ENCODE measurements around the gene NFX1. TPM values are rescaled to one million over a fixed set of nuclear protein-coding genes. Genes with fewer than 3 reads are reported as not detected.

NFX1 gene
- total RNA-seq, 3 donors from 2014 or later = 36.3 to 45.5 (median 38.3) TPM

- Histone ChIP-seq H3K36me3 (no peaks in the 10 kb centered on the region), H3K27ac (no peak overlapping the region), H3K4me3 (peak overlapping the region in 1 of 3 donors; percentile 1), H3K27me3 (no peaks in the 10 kb centered on the region), H3K9me3 (no peaks in the 10 kb centered on the region), H3K4me1 (no peaks in the 10 kb centered on the region)
- intact Hi-C loops (cut with DNase I; ENCODE audit: low total_unique reads) = no loop called here
- DNase-seq (ENCODE audit: low spot score in 2 of 2) = peak; percentile 65 to 70
- TF ChIP-seq POLR2AphosphoS5 (IDR thresholded peaks at IDR 0.05) (peak in 1 of 3 donors; percentile 18), POLR2A (IDR thresholded peaks at IDR 0.05) (no peak), CTCF (IDR thresholded peaks at IDR 0.05) (peak; percentile 60 to 86 (median 76))
These were observed 84.4 kb downstream of the NFX1 start for GRCh38 chr9:33374634-33375237.

GRCh38 chr9:33375238-33375840, 85.0 kb downstream of the NFX1 start:
- peak overlapping the region in 1 of 3 donors; percentile 1 for H3K4me3 ChIP-seq
- H3K27me3 ChIP-seq = no peaks in the 10 kb centered on the region
- H3K9me3 ChIP-seq = no peaks in the 10 kb centered on the region
- H3K27ac ChIP-seq = peak overlapping the region in 1 of 2 donors; percentile 66
- intact Hi-C loops (cut with DNase I; ENCODE audit: low total_unique reads) = no loop called here
- no peak for DNase-seq (ENCODE audit: low spot score in 2 of 2)
- peak in 1 of 3 donors; percentile 1 for TF ChIP-seq CTCF (IDR thresholded peaks at IDR 0.05)
- TF ChIP-seq POLR2A (IDR thresholded peaks at IDR 0.05) = no peak
- no peaks in the 10 kb centered on the region for H3K36me3 ChIP-seq
- H3K4me1 ChIP-seq = no peaks in the 10 kb centered on the region

GRCh38 chr9:33375841-33376321, 85.6 kb downstream of the NFX1 start:
- peak overlapping the region in 1 of 2 donors; percentile 66 for H3K27ac ChIP-seq
- no peak for TF ChIP-seq CTCF (IDR thresholded peaks at IDR 0.05)
- TF ChIP-seq POLR2AphosphoS5 (IDR thresholded peaks at IDR 0.05) = no peak
- TF ChIP-seq POLR2A (IDR thresholded peaks at IDR 0.05) = no peak

GRCh38 chr9:33377089-33377715, 86.9 kb downstream of the NFX1 start:
- Histone ChIP-seq H3K4me3 (no peak overlapping the region), H3K9me3 (no peaks in the 10 kb centered on the region), H3K27ac (no peak overlapping the region), H3K27me3 (no peaks in the 10 kb centered on the region), H3K4me1 (no peaks in the 10 kb centered on the region), H3K36me3 (no peaks in the 10 kb centered on the region)
- intact Hi-C loops (cut with DNase I; ENCODE audit: low total_unique reads) = no loop called here
- TF ChIP-seq POLR2AphosphoS5 (IDR thresholded peaks at IDR 0.05) (no peak), POLR2A (IDR thresholded peaks at IDR 0.05) (no peak), CTCF (IDR thresholded peaks at IDR 0.05) (no peak)
- no peak for DNase-seq (ENCODE audit: low spot score in 2 of 2)

More at GRCh38 chr9:33375841-33376321, 85.6 kb downstream of the NFX1 start:
- no peak for DNase-seq (ENCODE audit: low spot score in 2 of 2)
- no peaks in the 10 kb centered on the region for H3K9me3 ChIP-seq
- intact Hi-C loops (cut with DNase I; ENCODE audit: low total_unique reads) = no loop called here
- H3K27me3 ChIP-seq = no peaks in the 10 kb centered on the region
- no peaks in the 10 kb centered on the region for H3K4me1 ChIP-seq
- H3K4me3 ChIP-seq = no peak overlapping the region
- H3K36me3 ChIP-seq = no peaks in the 10 kb centered on the region

Data from breast epithelium (tissue), 4 donors.